Uterus (tissue), 4 donors: Measurements from ENCODE around the gene RBMS3. TPM values are rescaled to one million over a fixed set of nuclear protein-coding genes. Genes with fewer than 3 reads are reported as not detected.
A peak's percentile ranks its signal among the peaks of the same experiment; 100 is the strongest.

Experiments
- DNase-seq, 2 donors: peaks; one replicate each; pipeline ENCODE4 v3.0.0-alpha.2; 2019 to 2020
- H3K27ac ChIP-seq, 2 donors: fragments of 200-600 bp; sonication (generic); 1 replicate in 1 of 2; 2 replicates in 1 of 2; pipeline ENCODE4 v1.5.1; 2016 to 2018
- H3K27me3 ChIP-seq, 2 donors: fragments of 200-600 bp; sonication (generic); one replicate each; pipeline ENCODE4 v1.5.1; 2018 to 2019; ENCODE audit warnings: control low read depth in 1 of 2
- H3K36me3 ChIP-seq, 2 donors: fragments of 200-600 bp; sonication (generic); one replicate each; pipeline ENCODE4 v1.5.1; 2019; ENCODE audit warnings: control low read depth in 1 of 2
- H3K4me1 ChIP-seq, 2 donors: fragments of 200-600 bp; sonication (generic); one replicate each; pipeline ENCODE4 v1.5.1; 2018 to 2019; ENCODE audit warnings: control low read depth in 1 of 2
- H3K4me3 ChIP-seq, 2 donors: fragments of 200-600 bp; sonication (generic); 1 replicate in 1 of 2; 2 replicates in 1 of 2; pipeline ENCODE4 v1.5.1; 2018 to 2019; ENCODE audit warnings: mild to moderate bottlenecking in 1 of 2
- H3K9me3 ChIP-seq, 2 donors: fragments of 200-600 bp; sonication (generic); one replicate each; pipeline ENCODE4 v1.5.1; 2019; ENCODE audit warnings: control low read depth in 1 of 2
- POLR2A ChIP-seq, 2 donors: fragments of 450-650 bp; IDR thresholded peaks; one replicate each; pipeline ENCODE4 v1.6.1; 2016; ENCODE audit warnings: antibody characterized with exemption in 2 of 2, mild to moderate bottlenecking in 1 of 2, moderate library complexity in 1 of 2
- intact Hi-C: fragments of 100-400 bp; cut with DNase I; formaldehyde crosslinking; loops from one replicate; pipeline ENCODE4 v1.15.1; 2023; ENCODE audit warnings: low total_unique reads
- total RNA-seq, 4 donors: library from RNA; depleted of rRNA in 3 of 4; stranded (reverse); fragments of >200 nt in 3 of 4; gene quantifications; one replicate each; pipeline versions ENCODE4 v1.1.0 to v1.2.4, GENCODE V29; 2014 to 2023
- TF ChIP-seq, protein P1 (sequence below), 4 experiments: fragments of 200-600 bp in 2 of 4; fragments of 450-650 bp in 2 of 4; sonication (generic) in 2 of 4; IDR thresholded peaks; one replicate each; pipeline ENCODE4 v1.5.1; 2016 to 2019; ENCODE audit warnings: antibody characterized with exemption in 4 of 4, mild to moderate bottlenecking in 2 of 4, moderate library complexity in 1 of 4
- donor health status: DM: yes; HTN: yes; CAD: no.

RBMS3 gene
- total RNA-seq, 4 donors from 2014 or later = 45.9 to 113 (median 75.4) TPM

DNA sequence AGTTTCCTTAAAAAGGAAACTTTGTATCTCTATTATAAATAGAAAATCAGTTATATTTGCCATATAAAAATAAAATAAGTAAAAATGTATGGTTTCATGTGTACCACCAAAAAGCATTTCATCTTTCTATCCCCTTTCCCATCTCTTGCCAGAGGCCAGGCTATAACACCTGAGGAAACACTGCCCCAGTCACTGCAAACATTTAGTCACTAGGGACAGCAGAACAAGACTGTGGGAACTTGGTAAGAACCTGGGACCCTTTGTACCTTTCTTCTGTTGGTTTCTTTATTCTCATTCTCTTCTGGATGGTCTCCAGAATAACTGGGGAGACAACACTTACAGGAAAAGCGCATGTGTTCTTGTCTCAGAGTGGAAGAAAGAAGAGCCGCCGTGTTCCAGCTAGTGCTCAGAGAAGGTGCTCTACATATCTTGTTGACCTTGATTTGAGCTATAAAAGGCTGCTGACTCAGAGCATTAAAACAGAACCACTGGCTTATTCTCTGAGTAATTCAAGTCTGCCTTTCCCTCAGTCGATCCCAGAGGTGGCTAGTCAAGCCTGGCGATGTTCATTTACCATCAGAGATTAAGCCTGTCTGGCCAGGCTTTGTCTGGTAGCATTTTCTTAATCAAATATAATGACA lies 361.6 kb downstream of the RBMS3 start:
- TF ChIP-seq, protein P1, sequence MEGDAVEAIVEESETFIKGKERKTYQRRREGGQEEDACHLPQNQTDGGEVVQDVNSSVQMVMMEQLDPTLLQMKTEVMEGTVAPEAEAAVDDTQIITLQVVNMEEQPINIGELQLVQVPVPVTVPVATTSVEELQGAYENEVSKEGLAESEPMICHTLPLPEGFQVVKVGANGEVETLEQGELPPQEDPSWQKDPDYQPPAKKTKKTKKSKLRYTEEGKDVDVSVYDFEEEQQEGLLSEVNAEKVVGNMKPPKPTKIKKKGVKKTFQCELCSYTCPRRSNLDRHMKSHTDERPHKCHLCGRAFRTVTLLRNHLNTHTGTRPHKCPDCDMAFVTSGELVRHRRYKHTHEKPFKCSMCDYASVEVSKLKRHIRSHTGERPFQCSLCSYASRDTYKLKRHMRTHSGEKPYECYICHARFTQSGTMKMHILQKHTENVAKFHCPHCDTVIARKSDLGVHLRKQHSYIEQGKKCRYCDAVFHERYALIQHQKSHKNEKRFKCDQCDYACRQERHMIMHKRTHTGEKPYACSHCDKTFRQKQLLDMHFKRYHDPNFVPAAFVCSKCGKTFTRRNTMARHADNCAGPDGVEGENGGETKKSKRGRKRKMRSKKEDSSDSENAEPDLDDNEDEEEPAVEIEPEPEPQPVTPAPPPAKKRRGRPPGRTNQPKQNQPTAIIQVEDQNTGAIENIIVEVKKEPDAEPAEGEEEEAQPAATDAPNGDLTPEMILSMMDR (IDR thresholded peaks at IDR 0.05) = no peak
- no peak for TF ChIP-seq POLR2A (IDR thresholded peaks at IDR 0.05)
- DNase-seq = peak in 1 of 2 donors; percentile 23

GRCh38 chr3:29643034-29643425 lies 362.2 kb downstream of the RBMS3 start:
- no peaks in the 10 kb centered on the region for H3K27me3 ChIP-seq
- intact Hi-C loops = no loop called here
- no peaks in the 10 kb centered on the region for H3K9me3 ChIP-seq
- no peaks in the 10 kb centered on the region for H3K36me3 ChIP-seq
- no peak overlapping the region for H3K4me3 ChIP-seq
- no peak for TF ChIP-seq POLR2A (IDR thresholded peaks at IDR 0.05)
- TF ChIP-seq, protein P1 (IDR thresholded peaks at IDR 0.05) = no peak
- H3K27ac ChIP-seq = peak overlapping the region; percentile 8 to 26
- H3K4me1 ChIP-seq = no peaks in the 10 kb centered on the region
- no peak for DNase-seq

More for the DNA sequence above, 361.6 kb downstream of the RBMS3 start:
- Histone ChIP-seq H3K27ac (peak overlapping the region; percentile 8 to 26), H3K4me1 (no peaks in the 10 kb centered on the region), H3K9me3 (no peaks in the 10 kb centered on the region), H3K27me3 (no peaks in the 10 kb centered on the region), H3K4me3 (no peak overlapping the region), H3K36me3 (no peaks in the 10 kb centered on the region)
- intact Hi-C loops = no loop called here

DNA sequence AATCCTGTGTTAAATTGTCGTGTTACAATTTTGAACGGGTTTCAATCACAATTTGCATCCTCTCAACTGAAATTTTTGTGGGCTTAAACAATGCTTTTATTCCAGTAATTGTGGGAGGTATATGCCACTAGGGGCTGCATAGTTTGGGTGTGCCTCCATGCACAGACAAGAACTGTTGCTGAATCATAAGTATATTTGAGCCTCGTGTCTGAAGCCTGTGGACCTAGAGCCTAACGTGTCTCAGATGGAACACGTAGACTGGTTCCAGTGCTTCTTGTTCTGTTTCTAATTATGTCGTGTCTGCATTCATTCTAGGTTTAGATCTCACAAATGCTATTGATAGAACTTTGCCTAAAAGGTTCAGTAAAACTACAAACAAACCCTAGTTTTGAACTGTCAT lies 363.4 kb downstream of the RBMS3 start:
- Histone ChIP-seq H3K4me3 (no peak overlapping the region), H3K4me1 (no peaks in the 10 kb centered on the region), H3K36me3 (no peaks in the 10 kb centered on the region), H3K9me3 (no peaks in the 10 kb centered on the region), H3K27me3 (no peaks in the 10 kb centered on the region), H3K27ac (no peak overlapping the region)
- intact Hi-C loops = no loop called here
- DNase-seq = no peak
- no peak for TF ChIP-seq POLR2A (IDR thresholded peaks at IDR 0.05)

DNA sequence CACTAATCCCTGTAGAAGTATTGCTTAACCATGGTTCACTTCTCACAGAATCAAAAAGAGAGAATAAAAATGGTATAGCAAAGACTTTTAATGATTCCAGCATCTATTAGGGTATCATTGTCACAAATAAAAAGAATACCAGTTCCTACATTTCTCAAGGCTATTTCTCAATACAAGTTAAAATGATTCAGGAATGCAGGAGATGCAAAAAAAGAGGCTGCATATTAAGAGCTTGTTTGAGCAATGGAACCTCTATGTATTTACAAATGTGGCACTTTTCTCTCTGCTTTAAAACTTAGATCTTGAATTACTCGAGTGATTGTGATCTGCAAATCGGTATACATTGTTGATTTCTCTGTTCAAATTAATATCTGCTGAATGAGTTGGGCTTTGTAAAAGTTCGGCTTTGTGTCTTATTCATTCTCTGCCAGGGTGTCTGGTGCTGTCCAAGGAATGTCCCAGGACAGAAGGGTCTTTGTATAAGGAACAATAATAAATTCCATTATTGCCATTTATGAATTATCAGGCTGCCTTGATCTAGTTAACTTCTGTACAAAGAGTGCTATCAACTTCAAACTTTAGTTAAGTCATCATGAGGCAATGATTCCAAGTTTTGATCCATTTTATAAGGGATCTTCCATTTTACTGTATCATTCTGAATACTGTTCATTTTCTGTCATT lies 364.2 kb downstream of the RBMS3 start:
- Histone ChIP-seq H3K4me1 (no peaks in the 10 kb centered on the region), H3K9me3 (no peaks in the 10 kb centered on the region), H3K27ac (no peak overlapping the region), H3K36me3 (no peaks in the 10 kb centered on the region), H3K27me3 (no peaks in the 10 kb centered on the region), H3K4me3 (no peak overlapping the region)
- TF ChIP-seq POLR2A (IDR thresholded peaks at IDR 0.05) = no peak
- TF ChIP-seq, protein P1 (IDR thresholded peaks at IDR 0.05) = no peak
- DNase-seq = no peak
- intact Hi-C loops = no loop called here

- H3K36me3 ChIP-seq = no peaks in the 10 kb centered on the region
- no peaks in the 10 kb centered on the region for H3K9me3 ChIP-seq
- TF ChIP-seq POLR2A (IDR thresholded peaks at IDR 0.05) = no peak
- TF ChIP-seq, protein P1 (IDR thresholded peaks at IDR 0.05) = no peak
- no peak overlapping the region for H3K4me3 ChIP-seq
- intact Hi-C loops = no loop called here
- no peak overlapping the region for H3K27ac ChIP-seq
- no peaks in the 10 kb centered on the region for H3K27me3 ChIP-seq
- no peak for DNase-seq
- H3K4me1 ChIP-seq = no peaks in the 10 kb centered on the region
These were observed 365.2 kb downstream of the RBMS3 start for GRCh38 chr3:29646043-29646442.
